Activated CD4-positive, CD25-positive, alpha-beta regulatory T cell treated with anti-CD3 and anti-CD28 coated beads, Interleukin-2, amount 50 U/mL, for 16 hours (primary cell): ENCODE measurements around the gene ESD.
"Not testable (repeated sequence)": the region's sequence is repeated elsewhere in the genome, so short reads cannot be mapped to it uniquely, and the experiment has no call there.

Source experiments
- DNase-seq: peaks from one replicate; pipeline ENCODE4 v3.0.0-alpha.2; 2020; ENCODE audit warnings: low read depth, low spot score

Gene ESD

GRCh38 chr13:46795321-46795720, 1.6 kb downstream of the ESD start:
- DNase-seq: no peak

DNA sequence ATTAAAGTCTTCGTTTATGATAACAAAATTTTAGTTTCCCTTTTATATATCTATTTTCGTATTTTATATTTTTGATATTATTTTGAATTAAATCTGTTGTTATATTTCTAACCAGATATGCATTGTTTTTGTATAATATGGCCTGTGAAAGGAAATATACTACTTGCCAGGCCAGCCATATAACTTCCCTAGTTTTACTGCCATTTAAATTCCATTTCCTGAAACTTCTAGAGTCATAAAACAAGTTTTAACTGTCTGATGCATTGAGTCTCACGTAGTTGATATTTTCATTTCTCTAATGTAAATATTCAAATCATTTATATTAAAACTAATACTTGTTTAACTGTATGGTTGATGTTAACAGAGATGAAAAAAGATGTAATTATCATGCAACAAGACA, 13.5 kb downstream of the ESD start:
- no peak for DNase-seq

DNA sequence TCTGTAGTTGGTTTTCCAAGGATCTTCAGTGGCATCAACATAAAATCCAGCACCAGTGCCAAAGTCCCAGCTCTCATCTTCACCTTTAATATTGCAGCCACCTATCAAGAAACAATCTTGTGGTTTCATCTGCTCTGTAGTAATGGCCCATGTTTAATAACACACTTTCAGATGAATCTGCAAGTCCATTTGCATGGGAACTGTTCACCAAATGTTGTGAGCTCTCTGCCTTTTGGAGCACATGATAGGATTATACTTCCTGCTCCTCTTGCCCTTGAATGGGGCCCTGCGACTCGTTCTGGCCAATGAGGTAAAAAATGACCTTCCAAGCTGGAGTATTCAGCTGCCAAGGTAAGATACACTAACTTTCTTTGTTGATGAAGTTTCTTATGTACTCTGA, 14.3 kb downstream of the ESD start:
- DNase-seq: no peak

DNA sequence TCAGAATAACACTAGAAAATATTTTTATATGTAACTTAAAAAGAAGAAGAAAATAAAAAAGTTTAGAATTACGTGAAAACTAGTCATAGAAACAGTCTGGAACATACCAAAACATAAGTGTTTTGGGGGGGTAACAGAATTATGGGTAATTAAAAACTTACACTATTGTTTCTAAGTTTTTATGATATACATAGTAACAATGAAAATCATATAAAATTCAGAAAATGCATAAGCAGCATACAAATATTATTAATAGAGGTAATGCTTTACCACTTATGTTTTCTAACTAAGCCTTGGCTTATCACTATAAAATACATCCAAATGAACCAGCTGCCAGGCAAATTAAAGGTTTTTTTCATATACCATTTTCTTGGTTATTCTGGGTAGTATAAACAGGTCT, 14.9 kb downstream of the ESD start:
- no peak for DNase-seq

DNA sequence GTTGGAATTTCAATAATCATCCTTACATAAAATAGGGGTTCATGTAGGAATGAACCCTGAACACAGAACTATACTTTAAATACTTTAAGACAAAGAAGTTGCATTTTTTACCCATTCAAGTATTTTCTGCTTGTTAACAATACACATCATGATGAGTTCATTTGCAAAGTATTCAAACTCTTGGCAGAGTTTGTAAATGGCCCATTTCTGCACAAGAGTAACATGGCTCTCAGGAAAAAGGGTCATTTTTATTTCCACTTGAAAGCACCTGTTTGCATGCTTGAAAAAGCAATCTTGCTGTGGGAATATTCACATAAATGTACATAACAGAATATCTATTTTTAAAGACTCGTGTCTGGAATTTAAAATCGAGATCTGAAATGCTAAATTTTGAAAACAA, 18.1 kb downstream of the ESD start:
- DNase-seq: no peak

DNA sequence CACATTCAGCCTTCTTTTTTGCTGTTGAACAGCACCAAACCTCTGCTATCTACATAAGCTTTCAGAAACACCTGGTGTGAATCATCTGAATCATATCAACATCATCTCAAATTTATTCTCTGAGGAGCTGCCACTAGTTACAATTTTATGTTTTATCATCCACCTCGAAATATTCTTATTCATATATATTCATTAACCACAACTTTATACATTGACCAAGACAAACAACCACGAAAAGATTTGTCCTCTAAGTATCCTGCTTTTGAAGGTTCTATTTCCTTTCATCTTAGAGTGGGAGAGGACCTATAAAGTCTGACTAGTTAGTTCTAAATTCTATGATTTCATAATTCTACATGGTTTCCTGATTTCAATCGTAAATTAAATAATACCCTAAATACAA, 18.9 kb downstream of the ESD start:
- DNase-seq: no peak

DNA sequence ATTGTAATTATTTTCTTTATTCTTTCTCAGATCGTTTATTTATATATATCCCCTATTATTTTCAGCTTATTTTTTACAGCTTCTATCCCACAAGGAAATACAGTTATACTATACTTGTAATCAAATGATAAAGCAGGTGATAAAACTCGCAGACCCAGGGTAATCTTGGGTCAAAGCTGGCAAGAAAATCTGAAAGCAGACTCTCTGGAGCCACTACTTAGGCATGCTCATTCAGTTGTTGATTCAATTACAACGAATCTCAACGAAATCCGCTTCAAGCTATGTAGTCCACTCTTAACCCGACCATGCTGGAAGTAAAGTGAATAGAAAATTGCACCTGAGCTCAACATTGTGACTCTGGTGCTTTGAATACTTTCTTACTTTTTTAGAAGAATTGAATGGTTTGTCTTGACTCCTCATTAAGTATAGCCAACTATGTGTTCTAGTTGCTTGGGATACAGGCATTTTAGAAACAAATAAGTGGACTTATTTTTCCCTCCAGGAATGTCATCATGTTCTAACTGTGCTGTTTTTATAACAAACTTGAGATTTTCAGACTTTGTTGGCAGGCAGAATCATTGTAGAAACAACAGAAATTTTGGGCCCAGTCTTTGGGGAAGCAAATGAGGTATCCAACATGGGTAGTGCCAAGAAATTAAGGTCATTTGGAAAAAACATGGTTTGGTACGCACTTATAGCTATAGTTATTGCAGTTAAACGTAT, 21.4 kb downstream of the ESD start:
- no peak for DNase-seq

DNA sequence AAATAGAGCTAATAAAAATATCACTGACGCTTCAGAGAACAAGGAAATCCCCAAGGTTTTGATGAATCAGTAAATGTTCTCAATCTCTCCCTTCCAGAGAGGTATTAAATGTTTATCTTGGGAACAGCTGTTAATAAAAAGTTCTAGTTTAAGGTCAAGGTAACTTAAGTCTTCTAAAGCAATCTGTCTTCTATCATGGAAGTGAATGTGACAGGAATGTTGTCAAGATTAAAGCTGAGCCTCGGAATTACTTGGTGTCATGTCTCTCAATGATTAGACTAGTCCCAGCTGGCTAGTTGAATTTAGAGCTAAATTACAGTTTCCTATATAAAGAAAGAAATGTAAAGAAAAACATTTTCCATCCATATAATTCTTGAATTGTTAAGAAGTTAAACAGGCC, 23.4 kb downstream of the ESD start:
- DNase-seq: no peak

GRCh38 chr13:46771693-46772092, 25.3 kb downstream of the ESD start:
- DNase-seq: no peak

- not testable (repeated sequence) for DNase-seq
These were observed 27.0 kb downstream of the ESD start for GRCh38 chr13:46769925-46770324.

DNA sequence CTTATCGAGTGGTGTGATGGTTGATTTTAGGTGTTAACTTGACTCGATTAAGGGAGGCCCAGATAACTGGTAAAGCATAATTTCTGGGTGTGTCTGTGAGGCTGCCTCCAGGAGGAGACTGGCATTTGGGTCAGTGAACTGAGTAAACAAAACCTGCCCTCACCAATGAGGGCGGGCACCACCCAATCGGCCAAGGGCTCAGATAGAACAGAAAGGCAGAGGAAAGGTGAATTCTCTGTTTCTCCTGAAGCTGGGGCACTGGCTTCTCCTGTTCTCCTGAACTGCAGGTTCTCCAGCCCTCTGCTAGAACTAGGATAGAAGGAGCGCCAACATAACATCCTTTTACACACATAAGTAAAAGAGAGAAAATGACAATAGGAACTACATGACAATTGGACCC, 35.1 kb downstream of the ESD start:
- DNase-seq: no peak

- DNase-seq: no peak
These were observed 35.8 kb downstream of the ESD start for GRCh38 chr13:46761174-46761573.

- DNase-seq: no peak
These were observed 37.1 kb downstream of the ESD start for GRCh38 chr13:46759846-46760245.

- no peak for DNase-seq
These were observed 39.3 kb downstream of the ESD start for GRCh38 chr13:46757640-46758039.

GRCh38 chr13:46756977-46757376, 40.0 kb downstream of the ESD start:
- DNase-seq: no peak

DNA sequence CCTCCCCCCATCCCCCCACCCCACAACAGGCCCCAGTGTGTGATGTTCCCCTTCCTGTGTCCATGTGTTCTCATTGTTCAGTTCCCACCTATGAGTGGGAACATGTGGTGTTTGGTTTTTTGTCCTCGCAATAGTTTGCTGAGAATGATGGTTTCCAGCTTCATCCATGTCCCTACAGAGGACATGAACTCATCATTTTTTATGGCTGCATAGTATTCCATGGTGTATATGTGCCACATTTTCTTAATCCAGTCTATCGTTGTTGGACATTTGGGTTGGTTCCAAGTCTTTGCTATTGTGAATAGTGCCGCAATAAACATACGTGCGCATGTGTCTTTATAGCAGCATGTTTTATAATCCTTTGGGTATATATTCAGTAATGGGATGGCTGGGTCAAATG, 41.5 kb downstream of the ESD start:
- DNase-seq: not testable (repeated sequence)

GRCh38 chr13:46754812-46755211, 42.1 kb downstream of the ESD start:
- DNase-seq: no peak

DNA sequence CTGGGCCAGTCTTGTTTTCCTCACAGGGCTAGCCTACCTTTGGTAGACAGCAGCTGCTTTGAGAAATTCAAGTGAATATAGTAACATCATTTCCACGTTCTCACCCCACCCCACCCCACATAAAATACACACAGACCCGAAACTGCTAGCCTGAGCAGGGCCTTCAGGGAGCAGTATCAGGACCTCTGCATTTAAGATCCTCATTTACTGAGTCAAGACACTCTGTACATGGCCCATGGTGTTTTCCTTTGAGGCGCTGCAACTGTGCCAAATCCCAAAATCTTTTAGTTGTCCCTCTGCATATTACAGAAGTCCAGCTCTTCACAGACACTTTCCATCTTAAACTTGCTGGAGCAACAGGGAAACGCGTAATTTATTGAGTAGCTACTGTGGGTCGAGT, 43.0 kb downstream of the ESD start:
- no peak for DNase-seq

GRCh38 chr13:46753137-46753536, 43.8 kb downstream of the ESD start:
- DNase-seq: no peak

GRCh38 chr13:46751811-46752635, 44.9 kb downstream of the ESD start:
- DNase-seq: no peak

DNA sequence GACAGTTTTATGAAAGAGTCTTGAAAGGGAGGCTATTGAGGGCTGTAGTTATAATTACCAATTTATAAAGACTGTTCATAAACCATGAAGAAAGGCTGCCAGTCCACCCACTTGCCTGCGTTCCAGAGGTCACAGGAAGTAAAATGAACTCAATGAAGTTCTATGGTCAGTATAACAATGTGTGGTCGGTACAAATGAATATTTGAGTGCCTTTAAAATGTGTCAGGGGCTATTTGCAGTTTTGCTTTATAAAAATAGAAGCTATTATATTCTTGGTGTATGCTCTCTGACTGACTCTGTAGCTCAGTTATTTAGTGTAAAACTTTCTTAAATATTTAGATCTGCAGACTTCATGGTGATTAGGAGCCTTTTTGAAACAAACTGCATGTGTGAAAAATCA, 47.0 kb downstream of the ESD start:
- DNase-seq: no peak

DNA sequence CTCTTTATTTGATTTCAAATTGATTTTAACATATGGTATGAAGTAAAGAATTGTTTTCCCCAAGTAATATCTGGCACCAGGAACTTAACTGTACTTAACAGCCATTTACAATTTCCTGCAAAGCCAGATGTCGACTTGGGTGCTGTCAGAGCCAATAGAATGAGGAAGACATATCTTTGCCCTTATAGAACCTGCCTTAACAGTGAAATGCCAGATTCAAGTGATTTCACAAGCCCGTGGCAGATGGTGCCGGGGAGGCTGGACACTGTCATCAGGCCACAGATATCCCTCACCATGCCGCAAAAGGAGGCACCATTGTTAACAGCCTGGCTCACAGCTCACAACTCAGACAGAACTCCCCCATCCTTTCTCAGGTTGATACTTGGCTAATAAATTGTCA, 48.7 kb downstream of the ESD start:
- no peak for DNase-seq
